Tibial artery (tissue), 4 donors: ENCODE data around the gene GRID2.

ENCODE experiments used
- DNase-seq, 2 donors: peaks; one replicate each; pipeline ENCODE4 v3.0.0-alpha.2; 2019
- H3K27ac ChIP-seq, 2 donors: fragments of 200-600 bp; sonication (generic) in 1 of 2; 1 replicate in 1 of 2; 2 replicates in 1 of 2; pipeline ENCODE4 v1.5.1; 2018 to 2019; ENCODE audit warnings: mild to moderate bottlenecking in 1 of 2
- H3K27me3 ChIP-seq, 2 donors: fragments of 200-600 bp; sonication (generic) in 1 of 2; one replicate each; pipeline versions ENCODE4 v1.5.1 to v1.6.0; 2016 to 2019
- H3K36me3 ChIP-seq, 3 donors: fragments of 200-600 bp; sonication (generic) in 2 of 3; one replicate each; pipeline ENCODE4 v1.5.1; 2016 to 2019; ENCODE audit warnings: mild to moderate bottlenecking in 2 of 3
- H3K4me1 ChIP-seq, 4 donors: fragments of 200-600 bp; sonication (generic) in 2 of 4; 1 replicate in 3 of 4; 2 replicates in 1 of 4; pipeline ENCODE4 v1.5.1; 2016 to 2019
- H3K4me3 ChIP-seq, 2 donors: fragments of 200-600 bp; sonication (generic) in 1 of 2; 1 replicate in 1 of 2; 2 replicates in 1 of 2; pipeline ENCODE4 v1.5.1; 2018 to 2019; ENCODE audit warnings: mild to moderate bottlenecking in 2 of 2
- H3K9me3 ChIP-seq, 3 donors: fragments of 200-600 bp; sonication (generic) in 1 of 3; one replicate each; pipeline ENCODE4 v1.5.1; 2016 to 2019
- intact Hi-C: fragments of 100-400 bp; cut with DNase I; formaldehyde crosslinking; loops from one replicate; pipeline ENCODE4 v1.15.0; 2023; ENCODE audit warnings: low total_unique reads
- TF ChIP-seq, protein P1 (sequence below), 2 experiments: fragments of 200-600 bp in 1 of 2; fragments of 450-650 bp in 1 of 2; IDR thresholded peaks; one replicate each; pipeline ENCODE4 v1.5.1; 2017 to 2019; ENCODE audit warnings: antibody characterized with exemption in 2 of 2, mild to moderate bottlenecking in 1 of 2, moderate library complexity in 1 of 2

GRID2 gene

DNA sequence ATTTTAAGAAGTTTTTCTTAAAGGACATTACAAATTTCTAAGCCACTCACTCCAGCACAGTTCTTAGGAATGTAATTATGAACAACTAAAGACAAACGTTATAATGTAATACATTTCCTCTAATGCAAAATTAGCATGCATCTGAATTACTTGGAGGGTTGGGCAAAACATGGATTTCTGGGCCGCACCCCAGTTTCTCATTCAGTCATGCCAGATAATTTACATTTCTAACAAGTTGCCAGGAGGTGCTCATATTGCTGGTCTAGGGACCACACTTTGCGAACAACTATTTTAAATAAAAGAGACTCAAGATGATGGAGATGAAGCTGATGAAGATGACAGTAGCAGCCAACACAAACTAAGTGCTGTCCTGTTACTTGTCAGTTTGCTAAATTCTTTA, 840.1 kb downstream of the GRID2 start:
- Histone ChIP-seq H3K27me3 (no peaks in the 10 kb centered on the region), H3K4me3 (no peak overlapping the region), H3K9me3 (no peaks in the 10 kb centered on the region), H3K36me3 (no peaks in the 10 kb centered on the region), H3K4me1 (no peaks in the 10 kb centered on the region), H3K27ac (no peak overlapping the region)
- DNase-seq, result no peak
- intact Hi-C loops, result no loop called here
- TF ChIP-seq, protein P1, sequence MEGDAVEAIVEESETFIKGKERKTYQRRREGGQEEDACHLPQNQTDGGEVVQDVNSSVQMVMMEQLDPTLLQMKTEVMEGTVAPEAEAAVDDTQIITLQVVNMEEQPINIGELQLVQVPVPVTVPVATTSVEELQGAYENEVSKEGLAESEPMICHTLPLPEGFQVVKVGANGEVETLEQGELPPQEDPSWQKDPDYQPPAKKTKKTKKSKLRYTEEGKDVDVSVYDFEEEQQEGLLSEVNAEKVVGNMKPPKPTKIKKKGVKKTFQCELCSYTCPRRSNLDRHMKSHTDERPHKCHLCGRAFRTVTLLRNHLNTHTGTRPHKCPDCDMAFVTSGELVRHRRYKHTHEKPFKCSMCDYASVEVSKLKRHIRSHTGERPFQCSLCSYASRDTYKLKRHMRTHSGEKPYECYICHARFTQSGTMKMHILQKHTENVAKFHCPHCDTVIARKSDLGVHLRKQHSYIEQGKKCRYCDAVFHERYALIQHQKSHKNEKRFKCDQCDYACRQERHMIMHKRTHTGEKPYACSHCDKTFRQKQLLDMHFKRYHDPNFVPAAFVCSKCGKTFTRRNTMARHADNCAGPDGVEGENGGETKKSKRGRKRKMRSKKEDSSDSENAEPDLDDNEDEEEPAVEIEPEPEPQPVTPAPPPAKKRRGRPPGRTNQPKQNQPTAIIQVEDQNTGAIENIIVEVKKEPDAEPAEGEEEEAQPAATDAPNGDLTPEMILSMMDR (IDR thresholded peaks at IDR 0.05), result no peak

DNA sequence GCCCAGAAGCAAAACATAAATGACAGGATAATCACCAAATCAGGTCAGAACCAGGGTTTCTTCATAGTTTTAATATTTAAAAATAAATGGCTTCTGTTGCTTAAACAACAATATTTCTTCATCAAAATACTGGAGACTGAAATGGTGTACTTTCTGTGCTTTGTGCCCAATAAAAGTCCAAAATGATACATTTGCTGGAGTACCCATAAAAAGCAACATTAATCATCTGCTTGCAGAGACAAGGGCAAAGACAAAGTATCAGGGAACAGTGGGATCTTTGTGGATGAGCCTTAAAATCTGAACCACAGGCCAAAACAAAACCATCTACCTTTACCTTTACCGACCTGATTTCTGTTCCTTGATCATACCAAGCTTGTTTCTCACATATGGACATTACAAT, 840.9 kb downstream of the GRID2 start:
- Histone ChIP-seq H3K4me1 (no peaks in the 10 kb centered on the region), H3K27me3 (no peaks in the 10 kb centered on the region)
- DNase-seq, result no peak

DNA sequence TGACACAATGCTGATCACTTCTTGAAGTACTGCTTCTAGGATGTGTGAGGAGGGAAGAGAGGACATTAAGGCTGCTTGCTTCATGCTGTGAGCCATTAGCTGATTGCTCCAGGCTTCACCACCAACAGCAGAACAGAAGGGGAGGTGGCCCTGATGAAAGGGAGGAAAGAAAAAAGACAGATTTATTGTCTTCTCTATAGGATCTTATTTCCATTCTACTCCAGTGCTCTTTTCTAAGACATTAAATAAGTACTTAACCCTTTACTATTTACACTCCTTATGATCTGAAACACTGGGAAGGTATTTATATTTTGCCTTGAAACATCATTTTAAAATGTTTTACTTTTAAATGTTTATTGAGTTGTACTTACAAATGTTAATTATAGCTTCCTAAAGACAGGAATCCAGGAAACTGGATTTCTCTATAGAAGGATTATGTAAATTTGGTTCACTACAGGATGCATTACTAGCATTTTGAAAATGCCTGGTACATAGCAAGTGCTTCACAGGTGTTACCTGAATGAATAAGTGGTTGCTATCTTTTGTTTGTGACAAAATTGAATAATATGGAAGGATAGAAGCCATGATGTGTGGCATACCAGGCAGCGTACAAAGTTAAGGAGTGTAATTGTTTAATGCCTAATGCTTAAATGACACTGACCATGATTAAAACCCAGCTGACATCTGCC, 843.9 kb downstream of the GRID2 start:
- Histone ChIP-seq H3K4me1 (no peaks in the 10 kb centered on the region), H3K4me3 (no peak overlapping the region), H3K9me3 (no peaks in the 10 kb centered on the region), H3K27ac (no peak overlapping the region), H3K36me3 (no peaks in the 10 kb centered on the region), H3K27me3 (no peaks in the 10 kb centered on the region)
- intact Hi-C loops, result no loop called here
- TF ChIP-seq, protein P1 (IDR thresholded peaks at IDR 0.05), result no peak
- no peak for DNase-seq

More for the DNA sequence above, 840.9 kb downstream of the GRID2 start:
- Histone ChIP-seq H3K36me3 (no peaks in the 10 kb centered on the region), H3K27ac (no peak overlapping the region), H3K4me3 (no peak overlapping the region), H3K9me3 (no peaks in the 10 kb centered on the region)
- TF ChIP-seq, protein P1 (IDR thresholded peaks at IDR 0.05), result no peak
- intact Hi-C loops, result no loop called here

DNA sequence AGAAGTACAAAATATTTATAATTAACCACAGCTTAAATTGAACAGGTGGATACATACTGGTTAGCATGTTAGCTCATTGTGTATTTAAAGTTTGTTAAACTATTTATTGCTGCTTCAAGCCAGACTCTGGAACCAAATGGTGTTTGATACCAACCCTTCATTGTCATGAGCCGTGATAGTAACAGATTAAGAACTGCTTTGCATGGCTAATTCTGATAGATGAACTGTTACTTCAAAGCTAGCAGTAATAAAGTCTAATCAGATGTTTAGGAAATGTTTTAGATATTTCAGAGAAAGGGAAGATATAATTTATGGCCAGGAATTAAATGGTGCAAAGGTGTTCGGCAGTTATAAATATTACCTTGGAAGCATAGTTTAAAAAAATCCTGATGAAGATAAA, 848.7 kb downstream of the GRID2 start:
- no peaks in the 10 kb centered on the region for H3K9me3 ChIP-seq
- TF ChIP-seq, protein P1 (IDR thresholded peaks at IDR 0.05), result no peak

DNA sequence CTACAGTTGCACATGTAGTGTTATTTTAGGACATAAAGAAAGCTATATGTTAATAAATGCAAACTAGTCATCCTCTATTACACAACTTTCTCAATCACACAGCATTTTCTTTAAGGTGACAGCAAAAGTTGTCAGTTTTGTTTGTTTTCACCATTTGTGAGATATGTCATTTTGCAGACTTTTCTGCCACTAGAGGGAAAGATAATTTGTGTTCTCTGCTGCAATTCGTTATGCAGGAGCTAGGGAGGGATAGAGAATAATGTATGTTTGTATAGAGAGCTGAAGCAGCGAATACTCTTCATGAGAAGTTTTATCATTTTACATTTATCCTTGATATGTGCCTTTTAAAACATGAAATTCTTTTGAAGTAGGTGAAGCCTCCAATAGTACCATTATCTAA, 854.2 kb downstream of the GRID2 start:
- H3K27ac ChIP-seq, result no peak overlapping the region
- TF ChIP-seq, protein P1 (IDR thresholded peaks at IDR 0.05), result no peak

More for the DNA sequence above, 848.7 kb downstream of the GRID2 start:
- Histone ChIP-seq H3K36me3 (no peaks in the 10 kb centered on the region), H3K27me3 (no peaks in the 10 kb centered on the region), H3K4me3 (no peak overlapping the region), H3K4me1 (no peaks in the 10 kb centered on the region), H3K27ac (no peak overlapping the region)
- intact Hi-C loops, result no loop called here
- no peak for DNase-seq

More for the DNA sequence above, 854.2 kb downstream of the GRID2 start:
- Histone ChIP-seq H3K36me3 (no peaks in the 10 kb centered on the region), H3K4me3 (no peak overlapping the region), H3K4me1 (no peaks in the 10 kb centered on the region), H3K9me3 (no peaks in the 10 kb centered on the region), H3K27me3 (no peaks in the 10 kb centered on the region)
- intact Hi-C loops, result no loop called here
- DNase-seq, result no peak
